A673 (cell line): ENCODE measurements around the gene TMED1. TPM values are rescaled to one million over a fixed set of nuclear protein-coding genes. Genes with fewer than 3 reads are reported as not detected.

Source experiments
- BruUV-seq: library from RNA; stranded (reverse); fragments of 400-500 nt; replicated peaks from 2 replicates; lab custom pipeline; 2021; lab: Mats Ljungman, UMichigan
- CTCF ChIA-PET: fragments of 300-600 bp; sonication (Branson Sonifier 250); formaldehyde crosslinking; loops from one replicate; lab custom pipeline; 2022; ENCODE audit warnings: antibody characterized with exemption; lab: Charles Lee
- POLR2A ChIA-PET: fragments of 300-600 bp; sonication (Branson Sonifier 250); formaldehyde crosslinking; loops from one replicate; lab custom pipeline; 2022; ENCODE audit warnings: antibody characterized with exemption; ENCODE audit not compliant: low non-redundant PET; lab: Charles Lee
- DNase-seq: peaks from one replicate; pipeline ENCODE4 v3.0.0-alpha.2; 2015; ENCODE audit warnings: low spot score
- H3K27ac ChIP-seq: fragments of 200-600 bp; sonication (generic); 2 replicates; pipeline ENCODE4 v1.5.1; 2016; ENCODE audit warnings: mixed run types, low read depth, mild to moderate bottlenecking, mixed read lengths, antibody characterized with exemption, low read length; ENCODE audit not compliant: poor library complexity, severe bottlenecking
- H3K27me3 ChIP-seq: fragments of 200-600 bp; sonication (generic); replicated peaks from 2 replicates; pipeline ENCODE4 v1.6.1; 2017; ENCODE audit warnings: mixed run types, low read depth, mild to moderate bottlenecking, mixed read lengths, antibody characterized with exemption, low read length; ENCODE audit not compliant: insufficient read depth, poor library complexity
- H3K36me3 ChIP-seq: fragments of 200-600 bp; sonication (generic); 2 replicates; pipeline ENCODE4 v1.6.1; 2016; ENCODE audit warnings: mixed run types, mild to moderate bottlenecking, mixed read lengths, antibody characterized with exemption, low read length; ENCODE audit not compliant: insufficient read depth, poor library complexity, severe bottlenecking
- H3K4me1 ChIP-seq: fragments of 200-600 bp; sonication (generic); 2 replicates; pipeline ENCODE4 v1.6.1; 2017; ENCODE audit warnings: mixed run types, mild to moderate bottlenecking, mixed read lengths, antibody characterized with exemption, low read length; ENCODE audit not compliant: insufficient read depth, poor library complexity, severe bottlenecking
- H3K4me3 ChIP-seq: fragments of 200-600 bp; sonication (generic); 2 replicates; pipeline ENCODE4 v1.5.1; 2016; ENCODE audit warnings: low read depth, mixed run types, mild to moderate bottlenecking, mixed read lengths, low read length; ENCODE audit not compliant: poor library complexity, severe bottlenecking
- H3K9me3 ChIP-seq: fragments of 200-600 bp; sonication (generic); 2 replicates; pipeline ENCODE4 v1.6.1; 2016; ENCODE audit warnings: mixed run types, low read depth, mild to moderate bottlenecking, mixed read lengths, antibody characterized with exemption, low read length; ENCODE audit not compliant: poor library complexity, severe bottlenecking
- EZH2 ChIP-seq: fragments of 200-600 bp; sonication (generic); IDR thresholded peaks from 2 replicates; pipeline ENCODE4 v1.6.1; 2017; ENCODE audit warnings: borderline replicate concordance, low read depth, mild to moderate bottlenecking, mixed read lengths, antibody characterized with exemption, low read length; ENCODE audit not compliant: poor library complexity, severe bottlenecking
- intact Hi-C: fragments of 100-400 bp; cut with micrococcal nuclease; formaldehyde crosslinking; loops from one replicate; pipeline ENCODE4 v1.10.0; 2022; ENCODE audit not compliant: unreplicated experiment
- total RNA-seq: library from RNA; stranded (reverse); gene quantifications from 2 replicates; pipeline ENCODE4 v1.2.3, GENCODE V29; 2021
- TF ChIP-seq, protein P1 (sequence below): fragments of 300-800, 200-600 bp; sonication (generic); conservative IDR thresholded peaks from 2 replicates; pipeline ENCODE4 v1.5.1; 2017; ENCODE audit warnings: low read depth, mild to moderate bottlenecking, antibody characterized with exemption, low read length, moderate library complexity, mixed read lengths

Gene TMED1
- total RNA-seq, 1 experiment from 2014 or later = 27.3 TPM

DNA sequence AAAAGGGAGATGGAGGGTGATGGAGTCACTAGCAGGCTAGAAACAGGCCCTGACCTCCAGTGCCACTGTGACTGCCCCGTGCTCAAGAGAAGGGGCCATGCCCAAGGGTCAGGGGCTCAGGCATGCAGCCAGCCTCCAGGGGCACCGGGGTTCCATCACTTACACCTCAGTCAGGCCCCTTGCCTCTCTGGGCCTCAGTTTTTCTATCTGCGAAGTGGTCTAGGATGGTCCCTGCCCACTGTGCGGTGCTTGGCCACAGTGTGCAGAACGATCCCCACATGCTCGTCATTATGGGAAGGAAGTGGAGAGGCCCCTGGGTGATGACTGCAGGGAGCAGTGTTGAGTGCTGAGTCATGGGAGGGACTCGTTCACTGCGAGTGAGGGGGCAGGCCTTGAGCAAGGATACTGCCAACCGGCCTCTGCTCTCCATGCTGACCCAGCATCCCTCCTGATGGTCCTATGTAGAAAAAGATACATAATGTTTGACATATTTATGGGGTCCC is 23.1 kb downstream of the TMED1 start:
- no peak overlapping the region for H3K4me3 ChIP-seq
- peak; percentile 67 for DNase-seq
- TF ChIP-seq, protein P1, sequence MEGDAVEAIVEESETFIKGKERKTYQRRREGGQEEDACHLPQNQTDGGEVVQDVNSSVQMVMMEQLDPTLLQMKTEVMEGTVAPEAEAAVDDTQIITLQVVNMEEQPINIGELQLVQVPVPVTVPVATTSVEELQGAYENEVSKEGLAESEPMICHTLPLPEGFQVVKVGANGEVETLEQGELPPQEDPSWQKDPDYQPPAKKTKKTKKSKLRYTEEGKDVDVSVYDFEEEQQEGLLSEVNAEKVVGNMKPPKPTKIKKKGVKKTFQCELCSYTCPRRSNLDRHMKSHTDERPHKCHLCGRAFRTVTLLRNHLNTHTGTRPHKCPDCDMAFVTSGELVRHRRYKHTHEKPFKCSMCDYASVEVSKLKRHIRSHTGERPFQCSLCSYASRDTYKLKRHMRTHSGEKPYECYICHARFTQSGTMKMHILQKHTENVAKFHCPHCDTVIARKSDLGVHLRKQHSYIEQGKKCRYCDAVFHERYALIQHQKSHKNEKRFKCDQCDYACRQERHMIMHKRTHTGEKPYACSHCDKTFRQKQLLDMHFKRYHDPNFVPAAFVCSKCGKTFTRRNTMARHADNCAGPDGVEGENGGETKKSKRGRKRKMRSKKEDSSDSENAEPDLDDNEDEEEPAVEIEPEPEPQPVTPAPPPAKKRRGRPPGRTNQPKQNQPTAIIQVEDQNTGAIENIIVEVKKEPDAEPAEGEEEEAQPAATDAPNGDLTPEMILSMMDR = no peak
- no peak for TF ChIP-seq EZH2
- BruUV-seq = no TSS peak
- peaks cover 8% of the 10 kb centered on the region for H3K4me1 ChIP-seq
- H3K36me3 ChIP-seq = no peaks in the 10 kb centered on the region
- H3K9me3 ChIP-seq = no peaks in the 10 kb centered on the region
- CTCF ChIA-PET = no interaction called here
- POLR2A ChIA-PET = no interaction called here
- peak overlapping the region; percentile 60 for H3K27ac ChIP-seq
- intact Hi-C loops = no loop called here
- H3K27me3 ChIP-seq = no peaks in the 10 kb centered on the region

DNA sequence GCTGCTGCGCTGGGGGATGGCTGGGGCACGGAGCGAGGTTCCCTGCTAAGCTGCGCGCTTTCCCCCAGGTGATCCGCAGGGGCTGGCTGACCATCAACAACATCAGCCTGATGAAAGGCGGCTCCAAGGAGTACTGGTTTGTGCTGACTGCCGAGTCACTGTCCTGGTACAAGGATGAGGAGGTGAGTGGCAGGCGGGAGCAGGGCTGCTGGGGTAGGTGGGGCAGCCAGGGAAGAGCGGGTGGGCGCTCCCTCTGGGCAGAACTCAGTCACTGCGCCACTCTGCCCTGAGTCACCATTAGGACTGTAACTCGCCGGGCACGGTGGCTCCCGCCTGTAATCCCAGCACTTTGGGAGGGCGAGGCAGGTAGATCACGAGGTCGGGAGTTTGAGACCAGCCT is 23.8 kb downstream of the TMED1 start:
- Histone ChIP-seq H3K36me3 (no peaks in the 10 kb centered on the region), H3K9me3 (no peaks in the 10 kb centered on the region), H3K4me1 (peaks cover 8% of the 10 kb centered on the region), H3K4me3 (no peak overlapping the region), H3K27ac (no peak overlapping the region), H3K27me3 (no peaks in the 10 kb centered on the region)
- POLR2A ChIA-PET = no interaction called here
- no peak for DNase-seq
- CTCF ChIA-PET = no interaction called here
- intact Hi-C loops = no loop called here
- no TSS peak for BruUV-seq
- no peak for TF ChIP-seq EZH2
- TF ChIP-seq, protein P1 = no peak

DNA sequence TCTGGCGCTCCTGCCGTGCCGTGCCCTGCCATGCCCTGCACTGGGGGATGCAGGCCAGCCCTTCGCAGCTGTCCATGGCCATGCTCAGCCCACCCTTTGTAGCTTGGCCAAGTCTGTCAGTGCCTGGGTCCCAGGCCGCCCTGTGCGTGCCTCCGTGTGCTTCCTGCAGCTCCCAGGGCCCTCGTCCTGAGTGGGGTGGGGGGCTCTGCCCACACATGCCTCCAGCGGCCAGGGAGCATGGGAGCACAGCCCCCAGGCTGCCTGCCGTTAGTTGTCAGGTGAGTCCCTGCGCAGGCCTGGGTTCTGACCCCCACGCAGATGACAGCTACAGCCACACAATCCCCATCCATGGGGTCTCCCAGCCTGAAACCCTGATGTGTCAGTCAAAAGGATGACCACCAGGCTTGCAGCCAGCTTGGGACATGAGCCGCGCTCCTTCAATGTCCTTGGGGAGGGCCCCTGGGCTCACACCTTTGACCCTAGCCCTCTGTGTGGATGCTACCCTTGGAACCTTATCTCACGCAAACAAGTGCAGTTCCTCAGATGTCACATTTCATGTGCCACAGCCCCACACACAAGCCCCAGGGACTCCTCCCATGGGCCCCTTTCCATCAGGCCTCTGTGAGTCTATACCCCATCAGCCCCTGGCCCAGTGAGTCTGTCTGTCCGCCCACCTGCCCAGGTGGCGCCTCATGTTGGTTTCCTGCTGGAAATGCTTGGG is 24.5 kb downstream of the TMED1 start:
- no peak for DNase-seq
- Histone ChIP-seq H3K4me1 (peaks cover 8% of the 10 kb centered on the region), H3K27ac (no peak overlapping the region), H3K9me3 (no peaks in the 10 kb centered on the region), H3K4me3 (no peak overlapping the region), H3K36me3 (no peaks in the 10 kb centered on the region), H3K27me3 (no peaks in the 10 kb centered on the region)
- intact Hi-C loops = no loop called here
- no TSS peak for BruUV-seq
- CTCF ChIA-PET = no interaction called here
- TF ChIP-seq, protein P1 = no peak
- POLR2A ChIA-PET = no interaction called here
